ENCODE measurements around the gene GCK.

- no peak for TF ChIP-seq POLR2A (IDR thresholded peaks at IDR 0.05)
- no peak for TF ChIP-seq CTCF (IDR thresholded peaks at IDR 0.05)
Observed at GRCh38 chr7:44094883-44095592, 94.2 kb downstream of the GCK start.

Measured in breast epithelium (tissue), 3 donors.